Thyroid gland (tissue), 4 donors: ENCODE measurements around the gene ARSI. TPM values are rescaled to one million over a fixed set of nuclear protein-coding genes. Genes with fewer than 3 reads are reported as not detected.

Source experiments
- DNase-seq, 2 donors: peaks; one replicate each; pipeline ENCODE4 v3.0.0-alpha.2; 2019
- H3K27ac ChIP-seq, 3 donors: fragments of 200-600 bp; sonication (generic); 1 replicate in 2 of 3; 2 replicates in 1 of 3; pipeline ENCODE4 v1.5.1; 2016 to 2019; ENCODE audit warnings: mild to moderate bottlenecking in 1 of 3, moderate library complexity in 1 of 3
- H3K27me3 ChIP-seq: fragments of 200-600 bp; sonication (generic); one replicate; pipeline ENCODE4 v1.5.1; 2019
- H3K36me3 ChIP-seq, 2 donors: fragments of 200-600 bp; sonication (generic); one replicate each; pipeline ENCODE4 v1.5.1; 2016 to 2019
- H3K4me1 ChIP-seq, 2 donors: fragments of 200-600 bp; sonication (generic); one replicate each; pipeline ENCODE4 v1.5.1; 2017 to 2019
- H3K4me3 ChIP-seq, 3 donors: fragments of 200-600 bp; sonication (generic); replicated peaks in 1 of 3; 1 replicate in 2 of 3; 2 replicates in 1 of 3; pipeline ENCODE4 v1.5.1; 2016; ENCODE audit warnings: mild to moderate bottlenecking in 1 of 3
- H3K9me3 ChIP-seq: fragments of 200-600 bp; sonication (generic); one replicate; pipeline ENCODE4 v1.5.1; 2017
- POLR2A ChIP-seq, 2 donors: fragments of 450-650 bp; IDR thresholded peaks; one replicate each; pipeline ENCODE4 v1.6.1; 2017; ENCODE audit warnings: antibody characterized with exemption in 2 of 2, mild to moderate bottlenecking in 2 of 2, moderate library complexity in 1 of 2
- WGBS, 2 donors: methylation state at CpG; one replicate each; pipeline ENCODE4 v1.1.5; 2017; 5-methylcytosine and 5-hydroxymethylcytosine counted together
- intact Hi-C: fragments of 100-400 bp; cut with DNase I; formaldehyde crosslinking; loops from one replicate; pipeline ENCODE4 v1.15.1; 2023
- total RNA-seq, 4 donors: library from RNA; depleted of rRNA; stranded (reverse); fragments of >200 nt; gene quantifications; one replicate each; pipeline ENCODE4 v1.2.3, GENCODE V29; 2016
- TF ChIP-seq, protein P1 (sequence below), 6 experiments: fragments of 200-600 bp in 3 of 6; fragments of 450-650 bp in 3 of 6; sonication (generic) in 3 of 6; IDR thresholded peaks; one replicate each; pipeline ENCODE4 v1.5.1; 2016 to 2019; ENCODE audit warnings: antibody characterized with exemption in 6 of 6, mild to moderate bottlenecking in 2 of 6, inconsistent platforms in 1 of 6, moderate library complexity in 1 of 6

Gene ARSI
- total RNA-seq, 4 donors from 2014 or later = 0.22 to 0.67 TPM; not detected in 2

DNA sequence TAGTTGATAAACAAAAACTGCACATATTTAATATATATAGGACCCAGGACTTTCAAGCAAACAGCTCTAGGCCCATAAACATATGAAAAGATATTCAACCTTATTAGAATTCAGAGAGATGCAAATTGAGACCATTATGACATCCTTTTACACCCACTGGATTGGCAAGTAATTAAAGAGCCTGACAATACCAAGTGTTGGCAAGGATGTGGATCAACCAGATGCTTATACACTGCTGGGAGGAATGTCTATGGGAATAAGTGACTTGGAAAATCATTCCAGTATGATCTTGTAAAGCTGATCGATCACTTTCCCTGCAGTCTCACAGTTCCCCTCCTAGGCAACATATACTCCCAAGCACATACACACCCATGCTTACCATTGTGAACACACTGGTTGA, 39.3 kb upstream of the ARSI start:
- 92 to 100% methylated on average over 1 of the region's 1 CpG for WGBS, 2 donors
- Histone ChIP-seq H3K4me3 (no peak overlapping the region), H3K27me3 (no peaks in the 10 kb centered on the region), H3K4me1 (no peaks in the 10 kb centered on the region), H3K27ac (no peak overlapping the region), H3K36me3 (no peaks in the 10 kb centered on the region), H3K9me3 (no peaks in the 10 kb centered on the region)
- no peak for TF ChIP-seq POLR2A (IDR thresholded peaks at IDR 0.05)
- TF ChIP-seq, protein P1, sequence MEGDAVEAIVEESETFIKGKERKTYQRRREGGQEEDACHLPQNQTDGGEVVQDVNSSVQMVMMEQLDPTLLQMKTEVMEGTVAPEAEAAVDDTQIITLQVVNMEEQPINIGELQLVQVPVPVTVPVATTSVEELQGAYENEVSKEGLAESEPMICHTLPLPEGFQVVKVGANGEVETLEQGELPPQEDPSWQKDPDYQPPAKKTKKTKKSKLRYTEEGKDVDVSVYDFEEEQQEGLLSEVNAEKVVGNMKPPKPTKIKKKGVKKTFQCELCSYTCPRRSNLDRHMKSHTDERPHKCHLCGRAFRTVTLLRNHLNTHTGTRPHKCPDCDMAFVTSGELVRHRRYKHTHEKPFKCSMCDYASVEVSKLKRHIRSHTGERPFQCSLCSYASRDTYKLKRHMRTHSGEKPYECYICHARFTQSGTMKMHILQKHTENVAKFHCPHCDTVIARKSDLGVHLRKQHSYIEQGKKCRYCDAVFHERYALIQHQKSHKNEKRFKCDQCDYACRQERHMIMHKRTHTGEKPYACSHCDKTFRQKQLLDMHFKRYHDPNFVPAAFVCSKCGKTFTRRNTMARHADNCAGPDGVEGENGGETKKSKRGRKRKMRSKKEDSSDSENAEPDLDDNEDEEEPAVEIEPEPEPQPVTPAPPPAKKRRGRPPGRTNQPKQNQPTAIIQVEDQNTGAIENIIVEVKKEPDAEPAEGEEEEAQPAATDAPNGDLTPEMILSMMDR (IDR thresholded peaks at IDR 0.05) = no peak
- intact Hi-C loops = no loop called here
- no peak for DNase-seq

DNA sequence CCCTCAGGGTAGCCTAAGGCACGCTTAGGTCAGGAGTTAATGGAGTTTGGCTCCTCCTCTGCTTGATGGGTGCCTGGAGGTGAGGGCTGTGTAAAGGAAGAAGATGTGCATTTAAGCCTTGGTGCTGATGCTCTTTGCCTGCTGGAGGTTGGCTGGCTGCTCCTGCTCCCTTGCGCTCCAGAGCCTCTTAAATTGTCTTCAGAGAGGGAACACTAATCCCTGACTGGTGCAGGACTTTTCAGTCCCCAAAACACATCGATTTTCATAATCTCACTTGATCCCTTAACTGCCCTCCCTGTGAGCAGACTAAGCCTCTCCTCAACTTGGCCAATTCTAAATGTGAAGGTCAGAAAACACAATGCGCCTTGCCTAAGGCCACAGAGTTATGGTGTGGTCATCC, 38.6 kb upstream of the ARSI start:
- no peaks in the 10 kb centered on the region for H3K36me3 ChIP-seq
- H3K27me3 ChIP-seq = no peaks in the 10 kb centered on the region
- intact Hi-C loops = no loop called here
- no peak overlapping the region for H3K4me3 ChIP-seq
- no peak overlapping the region for H3K27ac ChIP-seq
- TF ChIP-seq POLR2A (IDR thresholded peaks at IDR 0.05) = no peak
- TF ChIP-seq, protein P1 (IDR thresholded peaks at IDR 0.05) = no peak
- DNase-seq = no peak
- WGBS, 2 donors = 83 to 90% methylated on average over 4 of the region's 4 CpGs
- H3K4me1 ChIP-seq = no peaks in the 10 kb centered on the region
- no peaks in the 10 kb centered on the region for H3K9me3 ChIP-seq

DNA sequence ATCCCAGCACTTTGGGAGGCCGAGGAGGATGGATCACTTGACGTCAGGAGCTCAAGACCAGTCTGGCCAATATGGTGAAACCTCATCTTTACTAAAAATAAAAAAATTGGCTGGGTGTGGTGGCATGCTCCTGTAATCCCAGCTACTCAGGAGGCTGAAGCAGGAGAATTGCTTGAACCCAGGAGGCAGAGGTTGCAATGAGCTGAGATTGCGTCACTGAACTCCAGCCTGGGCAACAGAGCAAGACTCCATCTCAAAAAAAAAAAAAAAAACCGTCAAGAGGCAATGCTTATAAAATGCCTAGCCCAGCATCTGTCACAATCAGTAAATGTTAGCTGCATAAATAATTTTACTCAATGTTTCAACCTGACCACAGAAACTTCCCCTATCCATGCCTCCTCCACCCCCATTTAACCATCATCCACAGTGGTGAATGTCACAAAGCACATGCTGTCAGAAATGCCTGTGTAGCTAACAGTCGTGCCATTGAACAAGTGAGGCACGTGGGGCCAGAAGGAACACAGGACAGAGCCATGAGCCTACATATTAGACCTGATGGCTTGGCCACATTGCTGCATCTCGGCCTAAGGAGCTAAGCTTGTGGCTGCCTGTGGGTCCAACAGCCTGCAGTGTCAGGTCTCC, 38.0 kb upstream of the ARSI start:
- WGBS, 2 donors = 83 to 84% methylated on average over 7 of the region's 7 CpGs
- H3K27me3 ChIP-seq = no peaks in the 10 kb centered on the region
- TF ChIP-seq, protein P1 (IDR thresholded peaks at IDR 0.05) = no peak
- no peak for TF ChIP-seq POLR2A (IDR thresholded peaks at IDR 0.05)
- DNase-seq = no peak
- H3K4me1 ChIP-seq = no peaks in the 10 kb centered on the region
- no peak overlapping the region for H3K4me3 ChIP-seq
- H3K9me3 ChIP-seq = no peaks in the 10 kb centered on the region
- H3K36me3 ChIP-seq = no peaks in the 10 kb centered on the region
- H3K27ac ChIP-seq = no peak overlapping the region
- intact Hi-C loops = no loop called here

DNA sequence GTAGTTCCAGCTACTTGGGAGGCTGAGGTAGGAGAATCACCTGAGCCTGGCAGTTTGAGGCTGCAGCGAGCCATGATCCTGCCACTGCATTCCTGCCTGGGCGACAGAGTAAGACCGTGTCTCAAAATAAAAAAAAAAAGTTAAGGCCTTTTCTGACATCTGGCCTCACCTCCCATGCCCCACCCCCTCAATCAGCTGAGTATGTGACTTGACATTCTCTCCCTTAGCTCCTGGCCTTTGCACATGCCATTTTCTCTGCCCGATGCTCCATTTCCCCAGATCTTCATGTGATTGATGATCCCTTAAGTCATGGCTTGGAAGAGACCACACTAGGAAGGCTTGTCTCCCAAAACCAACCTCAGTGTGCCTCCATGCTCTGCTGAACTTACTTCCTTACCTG, 37.1 kb upstream of the ARSI start:
- TF ChIP-seq, protein P1 (IDR thresholded peaks at IDR 0.05) = no peak
- no peak for TF ChIP-seq POLR2A (IDR thresholded peaks at IDR 0.05)
- intact Hi-C loops = no loop called here
- H3K4me3 ChIP-seq = no peak overlapping the region
- H3K27me3 ChIP-seq = no peaks in the 10 kb centered on the region
- no peaks in the 10 kb centered on the region for H3K36me3 ChIP-seq
- no peaks in the 10 kb centered on the region for H3K4me1 ChIP-seq
- WGBS, 2 donors = 92 to 93% methylated on average over 4 of the region's 4 CpGs
- DNase-seq = no peak
- no peak overlapping the region for H3K27ac ChIP-seq
- H3K9me3 ChIP-seq = no peaks in the 10 kb centered on the region

DNA sequence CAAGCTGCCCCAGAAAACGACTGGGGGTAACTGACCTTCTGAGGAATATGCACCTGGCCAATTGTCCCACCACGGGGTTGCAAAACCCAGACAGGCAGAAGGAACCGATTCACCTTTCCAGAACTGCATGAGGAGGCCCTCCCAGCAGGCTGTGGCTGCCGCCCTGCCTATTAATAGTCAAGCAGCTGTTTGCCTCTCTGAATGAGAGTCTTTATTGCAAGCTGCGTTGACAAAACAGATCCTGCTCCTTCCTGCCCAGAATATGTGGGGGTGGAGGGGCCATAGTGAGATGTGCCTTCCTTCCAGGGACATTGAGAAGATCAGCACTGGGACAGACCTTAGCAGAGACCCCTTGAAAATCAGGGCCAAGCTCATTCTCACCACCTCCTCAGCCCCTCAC, 36.5 kb upstream of the ARSI start:
- Histone ChIP-seq H3K9me3 (no peaks in the 10 kb centered on the region), H3K4me1 (no peaks in the 10 kb centered on the region), H3K27ac (no peak overlapping the region), H3K36me3 (no peaks in the 10 kb centered on the region), H3K27me3 (no peaks in the 10 kb centered on the region), H3K4me3 (no peak overlapping the region)
- intact Hi-C loops = no loop called here
- TF ChIP-seq, protein P1 (IDR thresholded peaks at IDR 0.05) = no peak
- no peak for TF ChIP-seq POLR2A (IDR thresholded peaks at IDR 0.05)
- DNase-seq = no peak
- 57 to 59% methylated on average over 4 to 5 of the region's 5 CpGs for WGBS, 2 donors
